Karpas-422 (cell line): Measurements from ENCODE around the gene RGS9. TPM values are rescaled to one million over a fixed set of nuclear protein-coding genes. Genes with fewer than 3 reads are reported as not detected.

ENCODE experiments used
- DNase-seq: peaks from one replicate; pipeline ENCODE4 v3.0.0-alpha.2; 2015
- H2AFZ ChIP-seq: fragments of 200-600 bp; sonication (generic); 2 replicates; pipeline ENCODE4 v1.6.1; 2014; ENCODE audit warnings: antibody characterized with exemption, low read length, mixed read lengths
- H3K27ac ChIP-seq: fragments of 200-600 bp; sonication (generic); 2 replicates; pipeline ENCODE4 v1.5.1; 2014; ENCODE audit warnings: mild to moderate bottlenecking, low read length, moderate library complexity
- H3K27me3 ChIP-seq: fragments of 200-600 bp; sonication (generic); 2 replicates; pipeline ENCODE4 v1.6.1; 2014; ENCODE audit warnings: low read length, mixed read lengths
- H3K36me3 ChIP-seq: fragments of 200-600 bp; sonication (generic); 2 replicates; pipeline ENCODE4 v1.6.1; 2014; ENCODE audit warnings: low read length, mixed read lengths; ENCODE audit not compliant: insufficient read depth
- H3K4me1 ChIP-seq: fragments of 200-600 bp; sonication (generic); 2 replicates; pipeline ENCODE4 v1.6.1; 2014; ENCODE audit warnings: mild to moderate bottlenecking, low read length, mixed read lengths
- H3K4me2 ChIP-seq: fragments of 200-600 bp; sonication (generic); 2 replicates; pipeline ENCODE4 v1.6.1; 2014; ENCODE audit warnings: low read length, low read depth, mild to moderate bottlenecking; ENCODE audit not compliant: poor library complexity, severe bottlenecking
- H3K4me3 ChIP-seq: fragments of 200-600 bp; sonication (generic); 2 replicates; pipeline ENCODE4 v1.5.1; 2014; ENCODE audit warnings: mild to moderate bottlenecking, antibody characterized with exemption, low read length, mixed read lengths
- H3K79me2 ChIP-seq: fragments of 200-600 bp; sonication (generic); 2 replicates; pipeline ENCODE4 v1.6.1; 2014; ENCODE audit warnings: mild to moderate bottlenecking, low read length, mixed read lengths
- H3K9ac ChIP-seq: fragments of 200-600 bp; sonication (generic); 2 replicates; pipeline ENCODE4 v1.6.0; 2014; ENCODE audit warnings: low read length
- H3K9me2 ChIP-seq: fragments of 200-600 bp; sonication (generic), shearing (Covaris generic); replicated peaks from 2 replicates; pipeline ENCODE4 v1.6.0; 2014; ENCODE audit warnings: mild to moderate bottlenecking, low read length, moderate library complexity; ENCODE audit not compliant: insufficient read depth
- H3K9me3 ChIP-seq: fragments of 300-700, 200-600 bp; sonication (generic); 2 replicates; pipeline ENCODE4 v1.6.1; 2014; ENCODE audit warnings: low read length, mixed read lengths
- H4K20me1 ChIP-seq: fragments of 200-600 bp; sonication (generic); 2 replicates; pipeline ENCODE4 v1.6.1; 2014; ENCODE audit warnings: mild to moderate bottlenecking, antibody characterized with exemption, low read length, low read depth; ENCODE audit not compliant: insufficient read depth
- total RNA-seq: library from RNA; depleted of rRNA; stranded (reverse); fragments of >200 nt; shearing (Covaris generic); gene quantifications from 2 replicates; pipeline ENCODE4 v1.2.3, GENCODE V29; 2014; ENCODE audit warnings: low replicate concordance

Gene RGS9
- total RNA-seq, 1 experiment from 2014 or later = 12.9 TPM

GRCh38 chr17:65169691-65170090, 32.5 kb downstream of the RGS9 start:
- no peak overlapping the region for H3K9ac ChIP-seq
- peaks cover 7% of the 10 kb centered on the region; the same call in 1 of the 2 replicates for H3K4me1 ChIP-seq
- H3K27ac ChIP-seq = no peak overlapping the region
- no peaks in the 10 kb centered on the region for H3K9me3 ChIP-seq
- H2AFZ ChIP-seq = no peak overlapping the region
- no peaks in the 10 kb centered on the region for H3K9me2 ChIP-seq
- H3K4me2 ChIP-seq = no peak overlapping the region
- H3K36me3 ChIP-seq = no peaks in the 10 kb centered on the region
- no peaks in the 10 kb centered on the region for H3K27me3 ChIP-seq
- DNase-seq = no peak
- H3K4me3 ChIP-seq = no peak overlapping the region
- H3K79me2 ChIP-seq = no peaks in the 10 kb centered on the region
- H4K20me1 ChIP-seq = no peaks in the 10 kb centered on the region

GRCh38 chr17:65170839-65171238, 33.7 kb downstream of the RGS9 start:
- Histone ChIP-seq H3K9me2 (no peaks in the 10 kb centered on the region), H3K4me1 (peaks cover 10% of the 10 kb centered on the region; the same call in 1 of the 2 replicates), H3K27ac (no peak overlapping the region), H3K27me3 (no peaks in the 10 kb centered on the region), H3K36me3 (no peaks in the 10 kb centered on the region), H4K20me1 (no peaks in the 10 kb centered on the region), H2AFZ (no peak overlapping the region), H3K9ac (no peak overlapping the region), H3K9me3 (no peaks in the 10 kb centered on the region), H3K4me3 (no peak overlapping the region), H3K79me2 (no peaks in the 10 kb centered on the region), H3K4me2 (no peak overlapping the region)
- DNase-seq = no peak

GRCh38 chr17:65171752-65172151, 34.6 kb downstream of the RGS9 start:
- H3K4me3 ChIP-seq = no peak overlapping the region
- no peaks in the 10 kb centered on the region for H4K20me1 ChIP-seq
- no peak overlapping the region for H2AFZ ChIP-seq
- no peaks in the 10 kb centered on the region for H3K9me2 ChIP-seq
- H3K9ac ChIP-seq = no peak overlapping the region
- no peaks in the 10 kb centered on the region for H3K36me3 ChIP-seq
- DNase-seq = no peak
- no peak overlapping the region for H3K27ac ChIP-seq
- no peaks in the 10 kb centered on the region for H3K9me3 ChIP-seq
- H3K27me3 ChIP-seq = no peaks in the 10 kb centered on the region
- H3K79me2 ChIP-seq = no peaks in the 10 kb centered on the region
- peaks cover 10% of the 10 kb centered on the region; the same call in 1 of the 2 replicates for H3K4me1 ChIP-seq
- H3K4me2 ChIP-seq = no peak overlapping the region

- Histone ChIP-seq H4K20me1 (no peaks in the 10 kb centered on the region), H3K27ac (no peak overlapping the region), H3K79me2 (no peaks in the 10 kb centered on the region), H3K27me3 (no peaks in the 10 kb centered on the region), H3K9me2 (no peaks in the 10 kb centered on the region), H3K4me2 (no peak overlapping the region), H3K9me3 (no peaks in the 10 kb centered on the region), H2AFZ (no peak overlapping the region), H3K9ac (no peak overlapping the region), H3K36me3 (no peaks in the 10 kb centered on the region), H3K4me1 (peaks cover 10% of the 10 kb centered on the region; the same call in 1 of the 2 replicates), H3K4me3 (no peak overlapping the region)
- DNase-seq = no peak
Measured at GRCh38 chr17:65172496-65173136, 35.4 kb downstream of the RGS9 start.

- peak overlapping the region; percentile 66; the same call in 1 of the 2 replicates for H2AFZ ChIP-seq
- H3K27me3 ChIP-seq = no peaks in the 10 kb centered on the region
- peaks cover 10% of the 10 kb centered on the region; the same call in 1 of the 2 replicates for H3K4me1 ChIP-seq
- no peaks in the 10 kb centered on the region for H3K9me3 ChIP-seq
- no peak overlapping the region for H3K9ac ChIP-seq
- H3K79me2 ChIP-seq = no peaks in the 10 kb centered on the region
- H3K36me3 ChIP-seq = no peaks in the 10 kb centered on the region
- no peak overlapping the region for H3K4me3 ChIP-seq
- no peak overlapping the region for H3K27ac ChIP-seq
- no peak overlapping the region for H3K4me2 ChIP-seq
- H3K9me2 ChIP-seq = no peaks in the 10 kb centered on the region
- H4K20me1 ChIP-seq = no peaks in the 10 kb centered on the region
- no peak for DNase-seq
Measured at GRCh38 chr17:65173284-65173793, 36.2 kb downstream of the RGS9 start.

- Histone ChIP-seq H3K4me3 (no peak overlapping the region), H3K27me3 (no peaks in the 10 kb centered on the region), H3K4me2 (no peak overlapping the region), H3K4me1 (peaks cover 10% of the 10 kb centered on the region; the same call in 1 of the 2 replicates), H3K79me2 (no peaks in the 10 kb centered on the region), H3K36me3 (no peaks in the 10 kb centered on the region), H3K9me2 (no peaks in the 10 kb centered on the region), H3K27ac (no peak overlapping the region), H3K9ac (no peak overlapping the region), H2AFZ (0 out of 2 replicates have a peak overlapping the region, but pooled peaks have one; percentile 66), H3K9me3 (no peaks in the 10 kb centered on the region), H4K20me1 (no peaks in the 10 kb centered on the region)
- no peak for DNase-seq
Measured at GRCh38 chr17:65173976-65174683, 37.0 kb downstream of the RGS9 start.

- Histone ChIP-seq H3K9me3 (no peaks in the 10 kb centered on the region), H4K20me1 (no peaks in the 10 kb centered on the region), H3K27ac (no peak overlapping the region), H3K36me3 (no peaks in the 10 kb centered on the region), H3K9ac (no peak overlapping the region), H3K9me2 (no peaks in the 10 kb centered on the region), H3K79me2 (no peaks in the 10 kb centered on the region), H3K27me3 (no peaks in the 10 kb centered on the region), H3K4me1 (peaks cover 13% of the 10 kb centered on the region; the same call in 1 of the 2 replicates), H2AFZ (no peak overlapping the region), H3K4me2 (no peak overlapping the region), H3K4me3 (no peak overlapping the region)
- no peak for DNase-seq
Measured at GRCh38 chr17:65174974-65175373, 37.8 kb downstream of the RGS9 start.

- H3K4me1 ChIP-seq = peaks cover 14% of the 10 kb centered on the region; the same call in 1 of the 2 replicates
- H4K20me1 ChIP-seq = no peaks in the 10 kb centered on the region
- no peak for DNase-seq
- H3K36me3 ChIP-seq = no peaks in the 10 kb centered on the region
- H3K27ac ChIP-seq = no peak overlapping the region
- H2AFZ ChIP-seq = no peak overlapping the region
- no peaks in the 10 kb centered on the region for H3K9me3 ChIP-seq
- H3K4me2 ChIP-seq = no peak overlapping the region
- H3K9ac ChIP-seq = no peak overlapping the region
- H3K27me3 ChIP-seq = no peaks in the 10 kb centered on the region
- H3K79me2 ChIP-seq = no peaks in the 10 kb centered on the region
- H3K9me2 ChIP-seq = no peaks in the 10 kb centered on the region
- H3K4me3 ChIP-seq = no peak overlapping the region
Measured at GRCh38 chr17:65175952-65176351, 38.8 kb downstream of the RGS9 start.
